CD4-positive, alpha-beta T cell treated with Interleukin-4 for 1 hour (primary cell): ENCODE measurements around the gene FNDC3B.

ENCODE experiments used
- DNase-seq, 2 donors: peaks; one replicate each; pipeline ENCODE4 v3.0.0-alpha.2; 2020 to 2022

Gene FNDC3B

DNA sequence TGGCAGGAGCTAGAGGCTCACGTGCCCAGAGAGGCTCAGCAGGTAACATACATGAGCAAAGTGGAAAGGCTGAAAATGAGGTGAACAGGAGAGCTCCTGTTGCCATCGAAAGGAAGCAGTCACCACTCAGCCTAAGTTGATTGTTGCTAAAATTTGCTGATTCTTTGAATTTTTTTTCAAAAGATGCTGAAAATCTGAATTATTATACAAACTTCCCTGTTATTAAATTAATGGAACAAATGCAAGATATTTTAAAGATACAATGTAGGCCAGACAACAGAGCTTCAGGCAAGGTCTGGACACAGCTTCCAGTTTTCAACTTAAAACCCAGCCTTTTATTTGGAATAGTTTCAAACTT, 257.6 kb downstream of the FNDC3B start:
- DNase-seq = no peak

DNA sequence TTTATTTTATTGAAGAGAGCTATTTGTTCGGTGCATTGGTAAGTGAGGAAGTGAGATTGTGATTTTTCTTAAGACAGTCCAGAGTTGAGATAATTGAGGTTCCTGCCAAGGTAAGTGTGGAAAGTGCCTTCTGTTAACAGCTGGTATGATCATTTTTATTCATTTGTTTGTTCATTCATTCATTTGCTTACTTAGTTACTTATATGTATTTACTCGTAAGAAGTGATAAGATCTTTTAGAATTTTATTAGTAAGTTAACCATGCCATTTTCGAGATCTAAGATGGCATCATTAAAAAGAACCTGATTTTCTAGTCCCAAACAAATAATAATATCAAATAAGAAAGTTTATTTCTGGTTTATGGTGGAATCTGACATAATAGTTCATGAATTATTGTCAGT, 258.9 kb downstream of the FNDC3B start:
- DNase-seq = no peak

GRCh38 chr3:172300187-172300586, 260.8 kb downstream of the FNDC3B start:
- DNase-seq = no peak

GRCh38 chr3:172300862-172301261, 261.5 kb downstream of the FNDC3B start:
- no peak for DNase-seq

DNA sequence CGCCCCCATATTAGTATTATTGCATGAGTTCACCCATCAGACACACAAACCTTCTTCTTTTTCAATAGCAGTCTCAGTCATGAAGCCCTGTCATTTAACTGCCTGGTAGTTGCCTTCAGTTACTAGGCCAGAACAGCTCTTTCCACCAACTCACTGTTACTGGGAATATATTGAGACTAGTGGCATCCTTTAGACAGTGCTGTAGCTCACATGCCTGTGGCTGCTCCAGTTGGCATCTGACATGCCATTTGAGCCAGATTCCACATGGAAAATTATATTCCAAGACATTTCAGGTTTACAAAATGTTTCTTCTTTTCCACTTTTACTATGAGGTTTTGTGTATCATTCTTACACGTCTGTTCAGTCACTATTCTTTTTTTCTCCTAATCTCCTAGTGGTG, 262.8 kb downstream of the FNDC3B start:
- no peak for DNase-seq

GRCh38 chr3:172303181-172303580, 263.8 kb downstream of the FNDC3B start:
- DNase-seq = no peak

GRCh38 chr3:172303941-172304558, 264.7 kb downstream of the FNDC3B start:
- no peak for DNase-seq

DNA sequence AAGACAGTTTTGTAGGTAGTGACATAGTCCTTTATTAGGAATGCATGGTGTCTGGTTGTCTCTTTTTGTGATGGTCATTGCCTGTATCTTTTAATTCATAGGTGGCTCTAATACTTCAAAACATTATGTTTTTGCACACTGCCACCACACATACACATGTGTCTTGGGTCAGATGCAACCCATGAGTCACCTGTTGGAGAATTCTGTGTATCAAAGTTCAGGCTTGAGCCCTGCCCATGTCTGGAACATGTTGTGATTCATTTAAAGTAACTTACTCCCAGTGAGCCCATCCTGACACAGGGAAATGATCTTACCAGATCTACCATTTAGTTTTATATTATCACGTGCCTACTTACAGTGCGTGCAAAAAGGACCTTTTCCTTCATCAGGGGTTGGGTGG, 266.2 kb downstream of the FNDC3B start:
- DNase-seq = no peak

DNA sequence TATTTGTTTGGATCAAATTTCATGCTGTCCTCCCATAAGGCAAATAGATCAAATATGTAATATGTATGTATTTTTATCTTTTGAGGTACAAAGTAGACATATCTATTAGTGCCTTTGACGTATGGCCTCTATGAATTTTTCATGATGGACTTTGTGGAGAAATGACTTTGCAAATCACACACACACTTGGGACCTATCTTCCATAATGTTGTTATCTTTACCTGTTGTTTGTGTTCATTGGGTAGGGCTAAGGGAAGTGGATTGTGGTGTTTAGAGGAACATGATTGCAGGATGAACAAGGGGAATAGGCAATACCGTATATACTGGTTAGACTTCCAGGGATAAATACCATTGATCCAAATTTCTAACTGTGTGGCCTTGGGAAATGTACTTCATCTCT, 266.6 kb downstream of the FNDC3B start:
- DNase-seq = no peak

GRCh38 chr3:172307141-172307560, 267.8 kb downstream of the FNDC3B start:
- DNase-seq = no peak

DNA sequence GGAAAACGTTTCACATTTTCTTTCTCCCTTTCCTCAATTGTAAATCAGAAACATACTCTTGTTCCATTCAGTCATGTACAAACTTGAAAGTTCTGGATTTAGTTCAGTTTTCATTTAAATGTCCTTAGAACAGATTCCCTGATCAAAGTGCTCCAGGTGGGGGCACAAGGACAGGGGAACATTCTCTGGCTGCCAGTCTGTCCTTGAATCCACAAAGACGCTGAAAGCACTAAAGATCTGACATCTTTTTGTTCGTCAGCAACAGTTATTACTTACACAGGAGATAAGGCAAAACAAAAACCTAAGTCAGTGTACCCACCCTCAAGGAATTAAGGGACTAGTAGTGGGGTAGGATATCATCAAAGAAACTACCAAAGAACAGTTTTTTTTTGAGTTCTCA, 269.7 kb downstream of the FNDC3B start:
- no peak for DNase-seq

GRCh38 chr3:172309741-172310427, 270.5 kb downstream of the FNDC3B start:
- DNase-seq = no peak

DNA sequence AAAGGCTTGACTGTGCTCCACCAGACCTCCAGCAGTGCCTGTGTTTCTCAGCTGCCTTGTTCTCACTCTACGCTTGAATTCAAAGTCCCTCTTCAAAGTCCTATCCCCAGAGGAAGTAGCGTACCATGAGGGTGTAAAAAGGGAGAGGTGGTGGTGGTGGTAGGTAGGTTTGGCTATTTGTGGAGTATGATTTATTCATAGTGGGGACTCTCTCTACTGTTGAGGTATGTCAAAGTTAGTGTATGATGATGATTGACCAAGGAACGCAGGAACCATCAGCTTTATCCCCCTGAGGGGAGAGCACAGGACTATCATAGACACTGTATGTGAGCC, 271.0 kb downstream of the FNDC3B start:
- no peak for DNase-seq

DNA sequence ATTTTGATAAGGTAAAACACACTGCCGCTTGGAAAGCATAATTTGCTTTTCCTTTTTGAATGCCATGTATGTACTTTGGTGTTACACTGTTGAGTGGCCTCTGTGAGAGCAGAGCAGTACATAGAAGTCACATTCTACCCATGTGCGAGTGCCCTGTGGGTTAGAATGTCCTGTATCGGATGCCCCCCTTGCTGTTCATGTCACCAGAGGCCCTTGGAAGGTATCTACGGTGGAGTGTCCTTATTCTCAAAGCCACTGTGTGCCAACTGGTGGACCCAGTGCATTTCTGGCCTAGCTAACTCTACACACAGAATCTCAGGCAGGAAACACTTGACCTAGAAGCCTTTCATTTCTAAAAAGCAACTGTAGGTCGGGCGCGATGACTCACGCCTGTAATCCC, 271.8 kb downstream of the FNDC3B start:
- DNase-seq = no peak

DNA sequence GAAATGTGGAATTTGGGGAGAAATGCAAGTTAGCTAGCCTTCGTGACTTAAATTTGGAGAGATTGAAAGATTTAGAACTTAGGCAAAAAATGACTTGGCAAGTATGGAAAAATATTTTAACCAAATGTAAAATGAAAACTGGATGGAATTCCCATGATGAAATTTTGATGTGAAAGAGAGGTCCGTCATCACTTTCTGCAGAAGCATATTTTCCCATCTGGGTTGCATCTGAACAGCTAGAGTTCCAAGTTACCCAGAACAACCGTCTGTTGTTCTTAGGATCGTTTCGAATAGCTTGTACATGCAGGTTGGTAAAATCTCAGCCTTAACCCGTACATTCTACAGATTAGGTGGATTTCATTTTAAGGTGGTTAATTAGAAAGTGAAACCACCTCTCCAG, 272.6 kb downstream of the FNDC3B start:
- no peak for DNase-seq

GRCh38 chr3:172312711-172313110, 273.3 kb downstream of the FNDC3B start:
- no peak for DNase-seq

DNA sequence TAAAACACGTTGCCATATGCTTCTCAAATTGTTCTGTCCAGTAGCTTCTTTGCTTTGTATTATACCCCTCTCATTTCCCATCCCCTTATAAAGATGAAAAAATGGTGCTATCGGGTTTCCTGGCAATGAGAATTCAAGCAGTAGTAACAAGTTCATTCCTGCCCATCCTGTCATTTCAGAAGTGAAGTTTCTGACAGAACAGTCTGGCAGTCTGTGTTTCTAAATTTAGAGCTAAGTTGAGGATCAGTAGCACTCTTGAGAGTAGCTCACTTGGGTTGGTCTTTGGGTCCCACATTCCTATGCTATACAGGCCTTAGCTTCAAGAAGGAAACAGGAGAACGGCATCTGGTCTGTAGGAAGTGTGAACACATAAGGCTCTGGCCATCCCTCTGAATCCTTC, 274.3 kb downstream of the FNDC3B start:
- DNase-seq = no peak

DNA sequence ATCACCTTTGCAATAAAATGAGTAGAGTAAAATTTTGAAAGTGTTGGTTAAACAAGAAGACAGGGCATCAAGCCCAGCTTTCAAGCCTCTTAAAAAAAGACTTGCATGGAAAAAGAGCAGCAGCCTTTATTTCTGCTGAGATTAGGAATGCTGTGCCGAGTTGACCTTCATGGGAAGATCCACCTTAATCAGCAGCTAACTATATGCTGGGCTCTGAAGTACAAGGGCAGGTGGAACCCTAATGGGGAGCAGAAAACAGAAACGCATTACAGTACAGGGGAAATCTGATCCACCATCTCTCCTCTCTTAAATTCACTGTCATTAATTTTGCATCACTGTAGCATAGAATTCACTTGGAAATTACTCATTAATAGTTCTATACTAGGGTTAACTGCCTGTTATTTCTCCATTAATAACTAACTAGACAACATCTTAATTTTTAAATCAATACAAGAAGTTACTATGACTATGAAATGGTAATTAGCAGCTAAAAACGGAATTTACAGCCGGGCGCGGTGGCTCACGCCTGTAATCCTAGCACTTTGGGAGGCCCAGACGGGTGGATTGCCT, 275.3 kb downstream of the FNDC3B start:
- no peak for DNase-seq

GRCh38 chr3:172315401-172316091, 276.2 kb downstream of the FNDC3B start:
- DNase-seq = no peak

DNA sequence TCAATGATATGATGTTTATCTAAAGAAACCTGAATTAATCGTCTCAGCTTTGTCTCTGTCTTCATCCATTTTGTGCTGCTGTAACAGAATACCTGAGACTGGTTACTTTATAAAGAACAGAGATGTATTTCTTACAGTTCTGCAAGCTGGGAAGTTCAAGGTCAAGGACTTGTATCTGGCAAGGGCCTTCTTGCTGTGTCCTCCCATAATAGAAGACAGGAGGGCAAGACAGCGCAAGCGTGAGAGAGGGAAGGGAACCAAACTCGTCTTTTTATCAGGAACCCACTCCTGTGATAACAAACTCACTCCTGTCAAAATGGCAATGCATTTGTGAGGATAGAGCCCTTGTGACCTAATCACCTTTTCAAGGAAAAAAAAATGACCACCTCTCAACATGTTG, 277.4 kb downstream of the FNDC3B start:
- DNase-seq = no peak

DNA sequence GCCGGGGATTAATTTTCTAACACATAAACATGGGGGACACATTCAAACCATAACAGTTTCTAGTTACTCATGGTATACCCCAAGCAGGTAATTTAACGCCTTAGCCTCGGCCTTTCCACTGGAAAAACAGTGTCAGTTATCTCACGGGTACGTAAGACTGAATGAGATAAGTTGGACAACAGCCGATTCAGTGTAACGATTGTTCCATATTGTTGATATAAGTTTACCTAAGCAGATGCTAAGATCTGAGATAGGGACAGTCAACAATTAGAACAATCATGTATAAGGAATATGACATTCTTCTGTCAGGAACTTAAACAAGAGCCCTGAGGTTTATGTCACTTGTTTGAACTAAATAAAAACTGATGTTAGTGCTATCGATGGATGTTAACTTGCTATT, 278.1 kb downstream of the FNDC3B start:
- DNase-seq = no peak

DNA sequence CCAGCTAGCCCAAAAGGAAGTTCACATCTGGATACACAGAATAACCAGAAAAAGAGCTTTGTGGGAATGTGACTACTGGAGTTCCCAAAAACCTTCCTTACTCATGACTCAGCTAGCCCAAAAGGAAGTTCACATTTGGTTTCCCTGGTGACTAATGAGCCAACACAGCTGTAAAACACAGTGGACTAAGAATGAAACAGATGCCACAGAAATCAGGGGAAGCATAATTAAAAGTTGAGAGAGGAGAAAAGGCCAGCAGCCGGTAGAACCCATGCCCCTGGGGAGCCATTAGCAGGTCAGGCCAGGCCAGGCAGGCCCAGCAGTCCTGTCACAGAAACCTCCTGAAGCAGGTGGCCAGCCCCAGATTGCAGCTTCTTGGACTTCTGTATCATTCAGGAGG, 278.6 kb downstream of the FNDC3B start:
- peak in 1 of 2 donors; percentile 12 for DNase-seq

- DNase-seq = no peak
Observed at GRCh38 chr3:172319595-172319994, 280.2 kb downstream of the FNDC3B start.

DNA sequence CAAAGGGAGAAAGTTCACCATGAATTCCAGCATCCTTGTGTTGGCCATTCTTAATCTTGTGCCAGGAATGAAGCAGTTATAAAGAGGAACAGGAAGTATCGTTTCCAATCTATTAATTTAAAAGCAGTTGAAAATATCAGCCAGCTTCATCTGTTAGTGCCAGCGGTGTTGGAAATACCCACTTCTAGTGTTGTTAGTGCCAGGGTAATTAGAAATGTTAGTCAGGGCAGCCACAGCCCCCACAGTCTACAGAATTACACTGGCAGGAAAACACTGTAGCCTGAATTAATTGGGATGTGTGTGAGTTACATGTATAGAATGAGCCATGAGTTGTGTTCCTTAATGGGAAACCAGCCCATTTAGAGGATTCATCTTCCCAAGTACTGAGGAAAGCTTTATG, 281.1 kb downstream of the FNDC3B start:
- no peak for DNase-seq
